Measurements from ENCODE around the gene OTOP2.
"Not testable (repeated sequence)": the region's sequence is repeated elsewhere in the genome, so short reads cannot be mapped to it uniquely, and the experiment has no call there.

Gene OTOP2

GRCh38 chr17:74975943-74976342 is 51.9 kb downstream of the OTOP2 start:
- Histone ChIP-seq H3K36me3 (ENCODE audit: control insufficient read depth, insufficient read depth, low read length) (no peaks in the 10 kb centered on the region), H3K4me3 (ENCODE audit: low read length) (no peak overlapping the region), H3K9me3 (ENCODE audit: control insufficient read depth, low read length) (no peaks in the 10 kb centered on the region), H3K9ac (ENCODE audit: low read length) (no peak overlapping the region), H3K4me1 (ENCODE audit: control insufficient read depth, insufficient read depth, low read length) (peaks cover 20% of the 10 kb centered on the region), H3K27me3 (ENCODE audit: control insufficient read depth, insufficient read depth, low read length) (peaks cover 4% of the 10 kb centered on the region)

- Histone ChIP-seq H3K4me1 (ENCODE audit: control insufficient read depth, insufficient read depth, low read length) (peaks cover 27% of the 10 kb centered on the region), H3K4me3 (ENCODE audit: low read length) (no peak overlapping the region), H3K9ac (ENCODE audit: low read length) (no peak overlapping the region), H3K36me3 (ENCODE audit: control insufficient read depth, insufficient read depth, low read length) (no peaks in the 10 kb centered on the region), H3K27me3 (ENCODE audit: control insufficient read depth, insufficient read depth, low read length) (no peaks in the 10 kb centered on the region), H3K9me3 (ENCODE audit: control insufficient read depth, low read length) (no peaks in the 10 kb centered on the region)
Measured at GRCh38 chr17:74977802-74978201, 53.7 kb downstream of the OTOP2 start.

- Histone ChIP-seq H3K4me1 (ENCODE audit: control insufficient read depth, insufficient read depth, low read length) (peaks cover 22% of the 10 kb centered on the region), H3K9ac (ENCODE audit: low read length) (no peak overlapping the region), H3K27me3 (ENCODE audit: control insufficient read depth, insufficient read depth, low read length) (no peaks in the 10 kb centered on the region), H3K9me3 (ENCODE audit: control insufficient read depth, low read length) (no peaks in the 10 kb centered on the region), H3K4me3 (ENCODE audit: low read length) (no peak overlapping the region), H3K36me3 (ENCODE audit: control insufficient read depth, insufficient read depth, low read length) (no peaks in the 10 kb centered on the region)
Measured at GRCh38 chr17:74978240-74978639, 54.2 kb downstream of the OTOP2 start.

- no peak overlapping the region for H3K4me3 ChIP-seq (ENCODE audit: low read length)
- no peaks in the 10 kb centered on the region for H3K9me3 ChIP-seq (ENCODE audit: control insufficient read depth, low read length)
- H3K36me3 ChIP-seq (ENCODE audit: control insufficient read depth, insufficient read depth, low read length) = no peaks in the 10 kb centered on the region
Measured at GRCh38 chr17:74979408-74980146, 55.5 kb downstream of the OTOP2 start.

GRCh38 chr17:74981318-74981978 is 57.4 kb downstream of the OTOP2 start:
- Histone ChIP-seq H3K9me3 (ENCODE audit: control insufficient read depth, low read length) (no peaks in the 10 kb centered on the region), H3K27me3 (ENCODE audit: control insufficient read depth, insufficient read depth, low read length) (no peaks in the 10 kb centered on the region), H3K4me3 (ENCODE audit: low read length) (peak overlapping the region; percentile 77), H3K4me1 (ENCODE audit: control insufficient read depth, insufficient read depth, low read length) (peaks cover 25% of the 10 kb centered on the region), H3K36me3 (ENCODE audit: control insufficient read depth, insufficient read depth, low read length) (no peaks in the 10 kb centered on the region), H3K9ac (ENCODE audit: low read length) (peak overlapping the region; percentile 79)

More at GRCh38 chr17:74979408-74980146, 55.5 kb downstream of the OTOP2 start:
- Histone ChIP-seq H3K4me1 (ENCODE audit: control insufficient read depth, insufficient read depth, low read length) (peaks cover 21% of the 10 kb centered on the region), H3K27me3 (ENCODE audit: control insufficient read depth, insufficient read depth, low read length) (no peaks in the 10 kb centered on the region), H3K9ac (ENCODE audit: low read length) (no peak overlapping the region)

- peak overlapping the region; percentile 77 for H3K4me3 ChIP-seq (ENCODE audit: low read length)
- H3K9ac ChIP-seq (ENCODE audit: low read length) = peak overlapping the region; percentile 79
- no peaks in the 10 kb centered on the region for H3K36me3 ChIP-seq (ENCODE audit: control insufficient read depth, insufficient read depth, low read length)
Measured at GRCh38 chr17:74981979-74982662, 58.0 kb downstream of the OTOP2 start.

GRCh38 chr17:74982663-74983313 is 58.7 kb downstream of the OTOP2 start:
- H3K4me1 ChIP-seq (ENCODE audit: control insufficient read depth, insufficient read depth, low read length) = peaks cover 32% of the 10 kb centered on the region
- not testable (repeated sequence) for H3K27me3 ChIP-seq (ENCODE audit: control insufficient read depth, insufficient read depth, low read length); H3K9me3 ChIP-seq (ENCODE audit: control insufficient read depth, low read length); H3K36me3 ChIP-seq (ENCODE audit: control insufficient read depth, insufficient read depth, low read length)
- H3K9ac ChIP-seq (ENCODE audit: low read length) = peak overlapping the region; percentile 79
- H3K4me3 ChIP-seq (ENCODE audit: low read length) = peak overlapping the region; percentile 77

More at GRCh38 chr17:74981979-74982662, 58.0 kb downstream of the OTOP2 start:
- Histone ChIP-seq H3K4me1 (ENCODE audit: control insufficient read depth, insufficient read depth, low read length) (peaks cover 29% of the 10 kb centered on the region), H3K9me3 (ENCODE audit: control insufficient read depth, low read length) (no peaks in the 10 kb centered on the region), H3K27me3 (ENCODE audit: control insufficient read depth, insufficient read depth, low read length) (no peaks in the 10 kb centered on the region)

Measured in mucosa of stomach (tissue), 1 donor.